Measurements from ENCODE around the gene ITPR3.

- no peak for TF ChIP-seq CTCF (conservative IDR thresholded peaks at IDR 0.05; ENCODE audit: low read length)
- TF ChIP-seq EZH2phosphoT487 (IDR thresholded peaks at IDR 0.05; ENCODE audit: borderline replicate concordance), result no peak
Measured at GRCh38 chr6:33668914-33669313, 47.8 kb downstream of the ITPR3 start.
